Stimulated activated CD4-positive, alpha-beta T cell treated with anti-CD3 and anti-CD28 coated beads, Interleukin-2, amount 100 ng/mL, for 4 hours (primary cell): Measurements from ENCODE around the gene SP140L.
"Not testable (repeated sequence)": the region's sequence is repeated elsewhere in the genome, so short reads cannot be mapped to it uniquely, and the experiment has no call there.

Source experiments
- DNase-seq: peaks from one replicate; pipeline ENCODE4 v3.0.0-alpha.2; 2020; ENCODE audit warnings: low read depth

SP140L gene

DNA sequence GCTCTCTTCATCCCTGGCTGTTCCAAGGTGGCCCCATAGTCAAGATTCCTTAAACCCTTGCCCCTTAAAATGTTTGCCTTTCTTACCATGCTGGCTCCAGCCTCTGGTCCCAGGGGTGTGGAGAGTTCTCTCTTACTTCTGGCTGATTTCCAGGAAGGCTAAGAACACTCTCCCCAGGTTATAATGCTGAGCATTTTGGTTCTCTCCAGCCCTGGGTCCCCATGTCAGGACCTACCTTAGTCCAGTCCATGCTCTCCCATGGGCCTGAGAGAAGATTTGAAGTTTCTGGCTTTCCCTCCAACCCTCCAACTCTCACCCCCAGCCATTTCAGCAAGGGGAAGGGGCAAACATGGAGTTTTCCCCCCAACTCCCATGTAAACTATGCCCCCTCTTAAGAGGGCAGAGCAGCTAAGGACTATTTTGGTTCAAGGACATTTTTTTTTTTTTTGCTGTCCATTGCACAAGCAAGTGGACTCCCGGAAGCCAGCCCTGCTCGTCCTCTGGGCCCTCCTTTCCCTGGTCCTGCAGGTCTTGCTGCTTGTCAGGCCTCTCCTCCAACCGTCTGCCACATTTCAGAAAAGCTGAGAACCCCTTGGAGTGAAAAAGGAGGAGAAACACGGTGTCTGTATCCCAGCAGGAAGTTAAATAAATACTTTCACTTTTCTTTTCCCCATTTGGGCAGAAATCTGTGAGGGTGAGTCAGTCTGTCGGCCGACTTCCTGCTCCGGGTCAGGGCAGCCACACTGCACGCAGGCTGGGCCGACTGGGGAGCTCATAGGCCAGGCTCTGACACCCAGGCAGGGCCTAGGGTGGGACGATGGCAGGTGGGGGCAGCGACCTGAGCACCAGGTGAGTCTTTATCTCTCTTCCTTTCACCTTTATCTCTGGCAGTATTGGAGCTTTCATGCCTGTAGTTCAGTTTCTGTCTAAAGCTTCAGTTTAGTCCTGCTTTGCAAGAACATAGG lies at the start of gene SP140L:
SP140L (plus strand) TSS at position 741 of the 965 bp plus-strand sequence; CDS start at position 818, 77 bp downstream.
- peak; percentile 75 for DNase-seq

DNA sequence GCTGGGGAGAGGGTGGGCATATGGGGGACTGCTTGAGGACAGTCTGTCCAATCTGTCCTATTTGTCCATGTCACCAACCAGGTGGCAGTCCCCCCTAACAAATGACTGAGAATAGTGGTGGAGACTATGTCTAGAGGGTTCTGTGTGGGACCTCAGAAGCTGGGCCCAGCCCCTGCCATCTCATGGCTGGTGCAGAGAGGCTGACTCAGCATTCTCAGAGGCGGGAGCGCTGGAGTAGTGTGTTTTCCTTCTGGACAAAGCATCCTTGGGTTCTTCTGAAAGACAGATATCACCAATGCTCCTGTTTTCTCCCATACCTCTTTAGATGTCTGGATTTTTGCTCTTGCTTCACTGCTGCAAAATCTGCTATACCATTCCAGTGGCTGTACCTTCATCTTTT lies 44.1 kb upstream of the SP140L start:
- DNase-seq: no peak

DNA sequence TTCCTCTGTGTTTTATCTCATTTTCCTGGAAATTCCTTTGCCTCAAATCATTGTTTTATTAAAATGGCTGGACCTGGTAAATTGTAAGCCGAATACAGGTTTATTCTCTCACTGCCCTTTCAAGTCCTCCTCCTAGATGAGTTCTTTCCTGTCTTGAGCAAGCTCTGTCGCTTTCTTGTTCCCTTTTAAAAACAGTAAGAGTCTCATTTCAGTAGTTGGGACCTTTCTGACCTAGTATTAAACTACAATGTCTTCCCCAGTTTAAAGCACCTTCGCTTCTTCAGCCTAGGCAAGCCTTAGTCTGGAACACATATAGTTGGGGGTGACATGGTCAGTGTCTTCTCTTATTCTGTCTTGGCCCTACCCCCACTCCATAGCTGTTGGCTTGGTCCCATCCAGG lies 40.9 kb upstream of the SP140L start:
- DNase-seq: no peak

DNA sequence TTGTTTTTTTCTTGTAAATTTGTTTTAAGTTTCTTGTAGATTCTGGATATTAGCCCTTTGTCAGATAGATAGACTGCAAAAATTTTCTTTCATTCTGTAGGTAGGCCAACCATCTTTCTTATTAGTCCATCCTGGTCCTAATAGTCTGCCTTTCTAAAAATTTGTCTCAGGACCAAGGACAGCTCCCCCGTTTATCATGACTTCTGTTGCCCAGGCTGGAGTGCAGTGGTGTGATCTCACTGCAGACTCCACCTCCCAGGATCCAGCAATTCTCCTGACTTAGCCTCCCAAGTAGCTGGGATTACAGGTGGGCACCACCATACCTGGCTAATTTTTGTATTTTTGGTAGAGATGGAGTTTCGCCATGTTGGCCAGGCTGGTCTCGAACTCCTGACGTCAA lies 37.7 kb upstream of the SP140L start:
- DNase-seq: not testable (repeated sequence)

DNA sequence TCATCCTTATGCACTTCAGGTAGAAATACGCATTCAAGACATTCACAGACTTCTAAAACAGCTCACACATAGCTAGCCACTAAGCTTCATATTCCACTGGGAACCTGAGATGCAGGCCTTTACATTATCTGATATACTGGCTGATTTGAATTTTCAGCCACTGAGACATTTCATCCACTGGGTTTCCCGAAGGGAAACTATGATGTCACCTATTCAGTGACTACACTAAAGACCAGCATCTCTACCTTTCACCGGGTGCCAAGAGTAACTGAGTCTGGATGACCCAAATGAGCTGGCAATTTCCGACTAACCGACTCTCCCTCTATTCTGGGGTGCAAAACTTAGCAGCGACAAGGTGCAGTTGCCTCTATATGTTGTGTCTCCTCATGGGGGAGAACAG lies 31.8 kb upstream of the SP140L start:
- DNase-seq: no peak

DNA sequence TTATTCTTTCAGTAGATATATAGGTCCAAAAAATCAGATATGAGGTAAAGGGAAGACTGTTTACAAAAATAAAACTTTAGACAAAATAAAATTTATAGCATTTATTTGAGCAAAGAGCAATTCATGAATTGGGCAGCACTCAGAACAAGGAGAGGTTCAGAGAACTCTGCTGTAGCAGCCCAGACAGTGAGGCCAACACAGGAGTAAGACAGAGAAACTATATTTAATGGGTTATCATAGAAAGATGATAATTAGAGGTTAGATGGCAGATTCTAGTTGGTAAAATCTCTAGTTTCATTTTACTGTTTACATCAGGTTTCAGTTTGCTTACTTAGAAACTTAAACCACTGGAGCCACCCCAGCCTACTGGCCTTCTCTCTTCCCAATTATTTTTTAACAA lies 30.1 kb upstream of the SP140L start:
- DNase-seq: no peak

DNA sequence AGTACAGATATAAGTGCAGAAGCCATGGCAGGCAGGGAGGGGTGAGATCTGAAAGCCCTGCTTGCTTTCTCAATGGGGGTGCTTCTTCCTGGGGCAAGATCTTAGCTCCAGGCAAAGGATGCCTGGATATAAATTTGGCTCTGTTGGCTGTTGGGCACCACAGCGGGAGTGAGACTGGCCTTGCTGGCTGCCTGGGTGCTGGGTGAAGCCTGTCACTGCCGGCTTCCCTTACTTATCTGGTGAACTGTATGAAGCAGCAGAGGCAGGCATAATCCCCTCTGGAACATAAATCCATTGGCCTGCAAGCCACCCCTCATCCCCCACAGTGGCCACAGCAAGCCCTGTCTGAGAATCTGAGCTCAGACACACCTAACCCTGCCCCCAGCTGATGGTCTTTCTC lies 27.4 kb upstream of the SP140L start:
- no peak for DNase-seq

DNA sequence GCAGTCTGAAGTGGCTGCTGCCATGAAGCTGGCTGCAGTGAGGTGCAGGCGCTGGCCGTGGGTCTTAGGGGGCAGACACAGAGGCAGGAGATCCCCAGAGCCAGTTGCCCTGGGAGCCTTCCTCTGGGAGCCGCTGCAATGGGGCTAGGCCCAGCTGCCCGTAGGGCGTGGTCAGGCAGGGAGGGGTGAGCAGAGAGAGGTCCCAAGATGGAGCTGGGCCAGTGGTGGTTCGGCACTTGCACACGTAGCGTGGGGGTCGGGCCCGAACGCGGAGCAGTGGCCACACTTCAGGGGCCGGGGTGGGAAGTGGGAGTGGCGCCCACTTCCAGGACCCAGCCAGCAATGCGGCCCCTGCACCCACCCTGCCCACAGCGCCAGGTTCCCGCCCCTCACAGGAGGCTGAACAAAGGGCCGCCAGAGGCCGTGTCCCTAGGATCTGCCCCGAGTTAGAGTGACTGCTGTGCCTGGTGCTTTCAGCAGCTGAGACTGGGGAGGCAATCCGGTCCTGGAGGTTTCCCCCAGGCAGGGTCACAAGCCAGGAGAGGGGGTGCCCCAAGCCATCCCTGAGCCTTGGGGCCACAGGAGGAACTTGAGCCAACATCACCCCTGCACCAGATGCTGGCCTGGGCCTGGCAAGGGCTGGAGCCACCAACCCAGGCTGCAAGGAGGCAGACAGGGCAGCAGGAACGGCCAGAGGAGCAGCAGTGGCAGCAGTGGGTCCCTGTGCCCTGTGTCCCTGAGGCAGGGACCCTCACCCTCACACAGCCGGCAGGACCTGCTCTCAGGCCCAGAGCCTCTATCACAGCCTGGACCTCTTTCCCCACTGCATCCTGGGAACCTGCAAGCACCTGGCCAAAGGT lies 21.3 kb upstream of the SP140L start:
- no peak for DNase-seq

DNA sequence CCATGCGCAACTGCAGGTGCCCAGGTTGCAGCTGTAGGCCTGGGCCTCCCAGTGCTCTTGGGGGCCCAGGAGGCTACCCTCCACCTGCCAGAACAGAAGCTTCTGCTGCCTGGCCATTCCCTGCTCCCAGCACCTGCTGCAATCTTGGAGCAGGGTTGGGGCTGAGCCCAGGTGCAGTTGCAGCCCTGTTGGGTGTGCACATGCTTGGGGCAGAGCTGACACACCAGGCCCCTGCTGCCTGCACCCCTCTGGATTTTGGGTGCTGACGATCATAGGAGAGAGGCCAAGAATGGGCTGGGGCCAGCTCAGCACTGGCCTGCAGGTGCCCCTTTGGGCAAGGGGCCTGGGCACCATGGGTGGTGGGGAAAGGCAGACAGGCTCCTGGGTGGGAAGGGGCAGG lies 20.5 kb upstream of the SP140L start:
- DNase-seq: no peak

DNA sequence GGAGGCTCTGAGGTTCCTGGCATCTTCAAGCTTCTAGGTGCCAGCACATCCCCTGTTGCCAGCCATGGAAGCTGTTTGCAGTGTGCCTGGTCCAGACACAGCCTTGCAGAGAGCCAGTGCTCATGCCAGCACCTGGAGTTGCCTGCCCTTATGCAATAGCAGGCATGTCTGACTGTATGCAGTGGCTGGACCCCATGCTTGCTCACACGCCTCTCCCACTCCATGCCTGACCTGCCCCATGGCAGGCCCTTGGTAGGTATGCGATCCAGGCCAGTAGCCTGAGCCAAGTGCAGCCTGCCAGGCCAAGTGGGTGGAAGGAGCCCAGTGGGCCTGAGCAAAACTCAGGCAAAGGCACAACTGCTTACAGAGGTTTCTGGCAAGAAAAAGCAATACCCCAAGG lies 19.5 kb upstream of the SP140L start:
- DNase-seq: no peak

DNA sequence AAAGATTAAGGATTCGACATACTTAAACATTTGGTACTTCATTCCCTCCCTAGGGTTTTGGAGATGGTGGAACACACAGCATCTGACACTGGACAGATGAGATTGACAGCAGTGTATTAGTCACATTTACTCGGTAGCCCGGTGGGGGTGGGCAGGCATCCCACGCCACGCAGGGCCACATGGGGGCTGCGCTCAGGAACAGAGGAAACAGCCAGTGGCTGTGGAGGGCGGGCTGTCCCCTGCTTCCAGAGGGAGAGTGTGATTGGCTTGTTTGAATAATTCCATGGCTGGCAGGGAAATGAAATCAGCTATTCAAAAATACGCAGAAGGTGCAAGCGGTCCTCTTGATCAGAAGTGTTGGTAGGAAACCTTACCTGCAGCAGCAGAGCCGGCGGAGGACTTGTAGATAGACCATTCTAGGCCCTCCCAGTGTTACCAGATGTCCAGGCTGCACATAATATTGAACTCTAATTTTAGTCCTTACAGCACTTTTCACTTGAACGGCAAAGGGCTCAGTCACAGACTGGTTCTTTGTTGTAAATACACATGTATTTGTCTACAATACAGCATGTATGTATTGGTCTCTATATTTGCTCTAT lies 18.5 kb upstream of the SP140L start:
- no peak for DNase-seq

DNA sequence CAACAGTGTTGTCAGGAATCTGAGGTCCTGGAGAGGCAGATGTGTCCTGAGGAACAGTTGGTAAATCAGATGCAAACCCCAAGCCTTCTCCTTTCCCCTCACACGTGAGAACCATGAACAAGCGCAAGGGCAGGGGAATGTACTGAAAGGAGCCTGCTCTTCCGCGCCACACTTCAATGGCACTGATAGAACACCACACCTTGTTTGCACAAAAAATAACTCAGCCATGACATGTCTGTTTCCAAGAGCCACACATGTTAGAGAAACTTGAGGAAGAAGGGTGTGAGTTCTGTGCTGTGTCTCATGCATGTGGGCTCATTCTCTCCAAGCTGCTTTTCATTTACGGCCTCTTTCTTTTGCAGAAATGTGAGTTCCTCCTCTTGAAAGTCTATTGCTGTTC lies 16.2 kb upstream of the SP140L start:
- DNase-seq: not testable (repeated sequence)

DNA sequence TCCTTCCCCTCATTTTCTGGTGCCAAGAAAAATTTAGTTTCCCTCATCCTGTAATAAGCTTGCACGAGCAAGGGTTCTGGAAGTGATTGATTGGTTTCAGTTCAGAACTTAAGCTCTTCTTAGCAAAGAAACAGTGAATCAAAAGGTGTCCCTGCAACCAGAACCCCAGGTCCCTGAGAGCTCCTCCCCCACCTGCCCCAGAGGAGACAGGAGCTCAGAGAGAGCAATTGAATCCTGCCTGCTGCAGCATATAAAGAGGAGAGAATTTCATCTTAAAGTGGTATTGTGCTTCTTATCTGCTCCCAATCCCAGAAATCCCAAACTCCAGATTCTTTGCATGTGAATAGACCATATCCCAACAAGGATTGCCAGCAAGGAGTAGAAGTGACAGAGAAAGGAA lies 15.4 kb upstream of the SP140L start:
- not testable (repeated sequence) for DNase-seq

DNA sequence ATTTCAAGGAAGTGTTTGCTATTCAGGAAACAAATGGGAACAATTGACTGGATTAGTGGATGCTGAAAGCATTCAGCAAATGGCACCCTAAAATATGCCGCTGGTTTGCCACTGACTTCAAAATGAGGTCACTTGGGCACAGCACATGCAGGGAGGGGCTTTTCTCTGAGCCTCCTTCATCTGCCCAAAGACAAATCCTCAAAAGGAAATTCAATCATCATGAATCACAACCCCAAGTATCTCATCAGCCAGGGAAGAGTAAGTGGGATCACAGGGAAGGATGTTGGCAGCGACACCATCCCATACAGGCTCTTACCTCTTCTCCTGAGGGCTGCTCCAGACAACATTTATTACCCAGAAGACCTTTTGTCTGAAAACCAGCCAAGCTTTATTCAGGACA lies 14.4 kb upstream of the SP140L start:
- DNase-seq: no peak

DNA sequence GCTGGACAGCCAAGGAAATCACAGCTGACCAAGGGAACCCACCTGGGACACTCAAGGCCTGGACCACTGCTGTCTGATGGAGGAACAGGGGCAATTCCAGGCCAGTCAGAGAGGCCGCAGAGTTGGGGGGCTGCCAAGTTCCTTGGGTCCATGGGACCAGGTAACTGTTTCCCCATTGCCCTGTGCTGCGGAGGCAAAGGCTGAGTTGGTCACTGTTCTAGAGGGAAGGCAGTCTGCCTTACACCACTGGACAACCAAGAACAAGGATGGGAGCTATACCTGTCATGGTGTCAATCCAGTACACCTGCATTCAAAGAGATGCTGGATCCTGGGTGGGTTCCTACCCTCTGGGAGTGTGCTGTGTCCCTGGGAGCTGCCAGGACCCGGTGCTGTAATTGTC lies 9.6 kb upstream of the SP140L start:
- DNase-seq: no peak

DNA sequence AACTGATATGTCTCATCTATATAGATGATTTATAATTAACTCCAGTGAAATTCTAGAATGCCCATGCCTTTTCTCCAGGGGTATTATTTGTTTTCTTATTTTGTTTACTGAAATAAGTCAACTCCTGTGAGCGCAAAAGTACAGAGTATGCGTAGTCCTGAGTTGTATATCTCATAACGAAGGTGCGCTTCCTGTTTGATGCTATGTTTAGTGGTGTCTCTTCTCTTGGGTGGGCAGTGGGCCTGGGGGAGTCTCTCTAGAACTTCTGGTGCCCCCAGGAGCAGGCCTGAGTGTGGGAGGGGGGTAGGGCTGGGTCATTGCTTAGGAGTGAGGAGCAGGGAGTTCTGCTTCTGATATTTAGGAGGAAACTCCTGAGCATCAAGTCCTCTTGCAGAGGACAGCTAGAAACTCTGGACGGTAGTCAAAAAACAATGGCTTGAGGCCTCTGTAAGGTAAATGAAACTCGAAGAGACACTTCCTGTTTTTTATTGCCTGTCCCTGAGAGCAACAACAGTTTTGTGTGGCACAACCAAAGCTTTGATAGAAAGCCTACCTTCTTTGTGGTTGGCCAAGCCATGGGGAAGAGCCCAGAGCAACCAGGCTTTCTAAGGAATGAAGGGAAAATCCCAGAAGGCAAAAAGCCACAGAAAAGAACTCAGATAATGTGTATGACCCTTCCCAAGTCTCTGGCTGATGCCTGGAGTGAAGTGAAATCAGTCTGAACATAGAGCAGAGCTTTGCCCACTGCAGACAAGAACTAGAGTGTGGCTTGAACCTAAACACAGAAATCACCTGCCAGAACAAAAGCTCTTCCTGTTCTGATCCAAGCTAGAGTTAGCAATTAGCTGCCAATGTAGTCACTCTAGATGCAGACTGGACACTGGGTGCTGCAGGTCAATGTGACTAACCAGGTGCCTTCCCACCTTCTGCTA lies 8.5 kb upstream of the SP140L start:
- no peak for DNase-seq

DNA sequence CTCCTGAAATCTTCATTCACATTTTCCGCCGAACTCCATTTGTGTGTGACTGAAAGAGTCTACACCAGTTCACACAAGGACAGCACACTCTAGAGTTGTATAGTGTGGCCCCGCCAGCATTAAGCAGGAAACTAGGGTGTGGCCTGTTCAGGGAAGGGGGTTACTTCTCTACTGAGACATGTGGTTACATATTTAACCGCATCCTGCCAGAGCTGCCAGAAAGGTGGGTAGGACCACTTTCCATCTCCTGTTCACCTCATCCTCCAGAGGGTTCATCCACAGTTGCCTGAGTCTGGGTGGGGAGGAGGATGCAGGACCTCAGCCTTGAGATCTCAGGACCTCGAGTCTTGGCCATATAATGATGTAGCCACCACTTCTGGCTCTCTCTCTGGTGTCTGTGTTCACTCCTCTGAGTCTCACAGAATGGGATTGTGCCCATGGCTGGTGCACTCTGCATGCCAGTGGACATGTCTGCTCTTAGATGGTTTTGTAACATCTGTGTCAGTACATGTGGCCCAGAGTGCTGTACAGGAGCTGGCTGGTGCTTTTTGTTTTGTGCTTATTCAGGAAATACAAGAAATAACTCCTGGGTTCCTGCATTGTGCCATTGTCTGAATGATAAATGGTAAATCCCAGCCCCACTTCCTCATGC lies 7.7 kb upstream of the SP140L start:
- peak; percentile 56 for DNase-seq

DNA sequence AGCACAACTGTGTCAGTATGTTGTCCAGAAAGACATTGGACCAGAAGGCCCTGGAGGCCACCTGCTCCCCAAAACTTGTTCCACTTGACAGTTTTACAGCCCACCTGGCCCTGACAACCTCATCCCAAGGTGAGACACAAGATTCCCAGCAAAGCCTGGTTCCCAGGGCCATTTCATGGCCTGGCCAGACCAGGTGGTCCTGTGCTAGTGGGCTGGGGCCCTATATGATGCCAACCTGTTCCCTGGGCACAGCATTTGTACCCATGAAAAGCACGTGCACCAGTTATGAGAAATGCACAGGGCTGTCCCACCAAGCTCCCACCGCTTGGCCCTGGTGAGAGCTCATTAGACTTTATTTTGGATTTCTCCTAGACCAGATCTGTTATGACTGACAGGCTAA lies 6.0 kb upstream of the SP140L start:
- no peak for DNase-seq

DNA sequence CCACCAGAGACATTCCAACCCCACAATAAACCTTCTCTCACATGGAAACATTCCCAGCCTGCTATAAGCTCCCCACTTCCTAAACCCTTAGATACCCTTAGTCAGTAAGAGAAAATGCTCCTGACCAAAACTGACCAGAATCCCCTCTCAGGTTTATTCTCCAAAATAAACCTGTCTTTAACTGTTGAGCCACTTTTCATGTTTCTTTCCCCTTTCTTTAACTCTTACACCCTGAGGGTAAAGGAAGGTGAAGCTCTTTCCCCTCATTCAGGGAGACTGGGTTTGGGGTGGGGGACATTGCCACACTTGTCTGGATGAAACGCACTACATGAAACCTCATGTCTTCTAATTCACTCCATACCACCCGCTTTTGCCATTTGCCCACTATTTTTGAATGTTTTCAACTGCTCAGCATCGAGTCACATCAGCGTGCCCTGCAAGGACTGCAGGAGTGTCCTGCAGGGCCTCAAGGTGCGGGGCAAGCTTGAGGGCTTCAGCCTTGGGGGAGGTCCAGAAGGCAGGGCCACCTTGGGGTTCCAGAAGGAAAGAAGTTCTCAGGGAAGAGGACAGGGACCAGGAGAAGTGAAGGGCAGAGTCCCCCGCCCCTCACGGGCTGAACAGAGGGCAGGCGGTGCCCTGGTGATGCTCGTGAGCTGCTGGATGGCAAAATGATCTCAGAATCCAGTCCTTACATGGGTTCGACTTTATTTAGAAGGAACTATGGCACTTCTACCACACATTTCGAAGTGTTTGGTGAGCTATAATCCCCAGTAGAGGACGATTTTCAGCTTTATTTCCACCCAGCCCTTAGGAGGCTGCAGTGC lies 4.2 kb upstream of the SP140L start:
- no peak for DNase-seq
